Astrocyte (in vitro differentiated cells and primary cell): Measurements from ENCODE around the gene EML3. TPM values are rescaled to one million over a fixed set of nuclear protein-coding genes. Genes with fewer than 3 reads are reported as not detected.

ENCODE experiments used
- DNase-seq: peaks from one replicate; pipeline ENCODE4 v3.0.0-alpha.2; 2010; ENCODE audit warnings: low read depth
- FAIRE-seq: peaks from 2 replicates; lab custom pipeline; 2011; peaks lifted over from hg19 to GRCh38; lab: Jason Lieb, UNC
- H2AFZ ChIP-seq: 2 replicates; pipeline ENCODE4 v1.6.0; 2012; ENCODE audit warnings: low read depth, low read length, inconsistent platforms
- H3K27ac ChIP-seq: 2 replicates; pipeline ENCODE4 v1.5.1; 2011; ENCODE audit warnings: low read depth, low read length, inconsistent platforms
- H3K27me3 ChIP-seq: 2 replicates; pipeline ENCODE4 v1.6.0; 2011; ENCODE audit warnings: low read length, inconsistent platforms; ENCODE audit not compliant: insufficient read depth
- H3K36me3 ChIP-seq: 2 replicates; pipeline ENCODE4 v1.5.1; 2011; ENCODE audit warnings: low read length, inconsistent platforms; ENCODE audit not compliant: insufficient read depth
- H3K4me1 ChIP-seq: 2 replicates; pipeline ENCODE4 v1.5.1; 2011; ENCODE audit warnings: low read length, inconsistent platforms; ENCODE audit not compliant: insufficient read depth
- H3K4me2 ChIP-seq: 2 replicates; pipeline ENCODE4 v1.6.0; 2012; ENCODE audit warnings: low read length, inconsistent platforms
- H3K4me3 ChIP-seq: 2 replicates; pipeline ENCODE4 v1.5.1; 2011; ENCODE audit warnings: low read depth, mild to moderate bottlenecking, low read length, inconsistent platforms; ENCODE audit not compliant: insufficient read depth
- H3K79me2 ChIP-seq: 2 replicates; pipeline ENCODE4 v1.6.0; 2012; ENCODE audit warnings: mild to moderate bottlenecking, low read length, inconsistent platforms; ENCODE audit not compliant: insufficient read depth
- H3K9ac ChIP-seq: 2 replicates; pipeline ENCODE4 v1.6.0; 2012; ENCODE audit warnings: mild to moderate bottlenecking, low read length, inconsistent platforms
- H3K9me3 ChIP-seq: 2 replicates; pipeline ENCODE4 v1.5.1; 2012; ENCODE audit warnings: low read depth, mild to moderate bottlenecking, low read length, inconsistent platforms; ENCODE audit not compliant: insufficient read depth
- H4K20me1 ChIP-seq: 2 replicates; pipeline ENCODE4 v1.6.0; 2012; ENCODE audit warnings: low read length, inconsistent platforms; ENCODE audit not compliant: insufficient read depth
- H3K27ac Mint-ChIP-seq: one replicate; pipeline ENCODE4 v1.8.0; 2021; ENCODE audit warnings: mild to moderate bottlenecking, mixed read lengths; ENCODE audit not compliant: unreplicated experiment
- H3K27me3 Mint-ChIP-seq: one replicate; pipeline ENCODE4 v1.8.0; 2021; ENCODE audit warnings: low read depth, mixed read lengths; ENCODE audit not compliant: unreplicated experiment
- H3K36me3 Mint-ChIP-seq: one replicate; pipeline ENCODE4 v1.8.0; 2021; ENCODE audit warnings: low read depth, mixed read lengths; ENCODE audit not compliant: unreplicated experiment
- H3K4me1 Mint-ChIP-seq: one replicate; pipeline ENCODE4 v1.8.0; 2021; ENCODE audit warnings: low read depth, mixed read lengths; ENCODE audit not compliant: unreplicated experiment
- H3K4me3 Mint-ChIP-seq: one replicate; pipeline ENCODE4 v1.8.0; 2021; ENCODE audit warnings: mild to moderate bottlenecking, moderate library complexity, mixed read lengths; ENCODE audit not compliant: unreplicated experiment
- H3K9me3 Mint-ChIP-seq: one replicate; pipeline ENCODE4 v1.8.0; 2021; ENCODE audit warnings: mild to moderate bottlenecking, mixed read lengths; ENCODE audit not compliant: unreplicated experiment
- CTCF ChIP-seq: IDR thresholded peaks from 2 replicates; pipeline ENCODE4 v1.5.1; 2011; ENCODE audit warnings: low read depth, mild to moderate bottlenecking, inconsistent platforms, low read length, moderate library complexity; ENCODE audit not compliant: insufficient read depth
- EZH2 ChIP-seq: IDR thresholded peaks from 2 replicates; pipeline ENCODE4 v1.6.1; 2012; ENCODE audit warnings: mild to moderate bottlenecking, low read length, inconsistent platforms; ENCODE audit not compliant: insufficient read depth
- total RNA-seq: library from RNA; stranded (reverse); gene quantifications from 2 replicates; pipeline ENCODE4 v1.2.1, GENCODE V29; 2021

The EML3 gene
- total RNA-seq, 1 donor from 2014 or later = 25.5 TPM

GRCh38 chr11:62580959-62581715 lies 31.4 kb downstream of the EML3 start:
- no peak overlapping the region for H2AFZ ChIP-seq
- no peak for DNase-seq
- Mint-ChIP-seq H3K36me3 (peaks cover 9% of the 10 kb centered on the region), H3K9me3 (no peaks in the 10 kb centered on the region), H3K27ac (no peak overlapping the region), H3K4me3 (peak overlapping the region; percentile 41), H3K4me1 (no peaks in the 10 kb centered on the region), H3K27me3 (no peaks in the 10 kb centered on the region)
- H3K9me3 ChIP-seq = no peaks in the 10 kb centered on the region
- H4K20me1 ChIP-seq = peaks cover 4% of the 10 kb centered on the region
- no peak overlapping the region for H3K27ac ChIP-seq
- H3K4me2 ChIP-seq = no peak overlapping the region
- no peak overlapping the region for H3K4me3 ChIP-seq
- peaks cover 17% of the 10 kb centered on the region for H3K79me2 ChIP-seq
- no peak for FAIRE-seq
- peaks cover 8% of the 10 kb centered on the region for H3K4me1 ChIP-seq
- TF ChIP-seq CTCF (no peak), EZH2 (no peak)
- no peaks in the 10 kb centered on the region for H3K27me3 ChIP-seq
- H3K9ac ChIP-seq = no peak overlapping the region
- H3K36me3 ChIP-seq = peaks cover 15% of the 10 kb centered on the region

- Mint-ChIP-seq H3K9me3 (no peaks in the 10 kb centered on the region), H3K4me3 (no peak overlapping the region), H3K27me3 (no peaks in the 10 kb centered on the region), H3K4me1 (peaks cover 9% of the 10 kb centered on the region), H3K27ac (no peak overlapping the region), H3K36me3 (peaks cover 11% of the 10 kb centered on the region)
- DNase-seq (peak; percentile 36), FAIRE-seq (no peak)
- Histone ChIP-seq H3K9me3 (no peaks in the 10 kb centered on the region), H3K36me3 (peaks cover 11% of the 10 kb centered on the region), H3K4me1 (peaks cover 27% of the 10 kb centered on the region), H3K79me2 (peaks cover 30% of the 10 kb centered on the region), H3K27ac (no peak overlapping the region), H4K20me1 (peaks cover 4% of the 10 kb centered on the region), H3K4me2 (no peak overlapping the region), H3K9ac (no peak overlapping the region), H3K27me3 (no peaks in the 10 kb centered on the region), H2AFZ (no peak overlapping the region), H3K4me3 (no peak overlapping the region)
- no peak for TF ChIP-seq CTCF
- TF ChIP-seq EZH2 = no peak
Measured at GRCh38 chr11:62579252-62579651, 33.3 kb downstream of the EML3 start.

GRCh38 chr11:62578541-62578940 lies 34.0 kb downstream of the EML3 start:
- no peak overlapping the region for H3K27ac Mint-ChIP-seq

More at GRCh38 chr11:62578541-62578940, 34.0 kb downstream of the EML3 start:
- Histone ChIP-seq H4K20me1 (peaks cover 4% of the 10 kb centered on the region), H3K4me3 (no peak overlapping the region), H3K27ac (no peak overlapping the region), H3K4me2 (no peak overlapping the region), H3K36me3 (peaks cover 7% of the 10 kb centered on the region), H3K4me1 (peaks cover 27% of the 10 kb centered on the region), H3K9ac (no peak overlapping the region), H3K79me2 (peaks cover 33% of the 10 kb centered on the region), H3K9me3 (no peaks in the 10 kb centered on the region), H3K27me3 (no peaks in the 10 kb centered on the region), H2AFZ (no peak overlapping the region)
- Mint-ChIP-seq H3K4me1 (peaks cover 9% of the 10 kb centered on the region), H3K9me3 (no peaks in the 10 kb centered on the region), H3K4me3 (no peak overlapping the region), H3K36me3 (peaks cover 14% of the 10 kb centered on the region), H3K27me3 (no peaks in the 10 kb centered on the region)
- TF ChIP-seq EZH2 = no peak
- TF ChIP-seq CTCF = no peak
- no peak for FAIRE-seq
- DNase-seq = no peak
